HAP-1 (cell line): Measurements from ENCODE around the gene ATP2C2.
"Not testable (repeated sequence)": the region's sequence is repeated elsewhere in the genome, so short reads cannot be mapped to it uniquely, and the experiment has no call there.

Experiments used
- DNase-seq, 2 experiments: peaks; one replicate each; pipeline ENCODE4 v3.0.0-alpha.2; 2016 to 2020; ENCODE audit warnings: low spot score in 2 of 2
- H3K27me3 ChIP-seq: fragments of 250-450 bp; sonication (Bioruptor Pico); 2 replicates; pipeline ENCODE4 v1.5.1; 2020; ENCODE audit warnings: low read depth, mild to moderate bottlenecking, moderate library complexity
- H3K36me3 ChIP-seq: fragments of 250-450 bp; sonication (Bioruptor Pico); replicated peaks from 2 replicates; pipeline ENCODE4 v1.5.1; 2020; ENCODE audit warnings: mild to moderate bottlenecking
- H3K4me1 ChIP-seq: fragments of 250-450 bp; sonication (Bioruptor Pico); 2 replicates; pipeline ENCODE4 v1.5.1; 2020; ENCODE audit warnings: mild to moderate bottlenecking
- H3K4me3 ChIP-seq: fragments of 250-450 bp; sonication (Bioruptor Pico); 2 replicates; pipeline ENCODE4 v1.5.1; 2020; ENCODE audit warnings: mild to moderate bottlenecking, moderate library complexity
- H3K9me3 ChIP-seq: fragments of 250-450 bp; sonication (Bioruptor Pico); 2 replicates; pipeline ENCODE4 v1.5.1; 2020; ENCODE audit warnings: mild to moderate bottlenecking, moderate library complexity
- in situ Hi-C: fragments of 300-500 bp; cut with MboI; formaldehyde crosslinking; loops from 3 replicates; pipeline ENCODE4 v1.14.3; 2020; ENCODE audit warnings: low sequenced_read_pairs, inconsistent platforms, mixed read lengths

The ATP2C2 gene

GRCh38 chr16:84442416-84443145 is 74.2 kb downstream of the ATP2C2 start:
- DNase-seq: no peak
- Histone ChIP-seq H3K4me1 (peaks cover 4% of the 10 kb centered on the region; the same call in 1 of the 2 replicates), H3K36me3 (no peaks in the 10 kb centered on the region), H3K9me3 (no peaks in the 10 kb centered on the region), H3K4me3 (no peak overlapping the region), H3K27me3 (peaks cover 26% of the 10 kb centered on the region)
- in situ Hi-C loops: no loop called here

GRCh38 chr16:84443166-84443802 is 74.9 kb downstream of the ATP2C2 start:
- DNase-seq: no peak
- Histone ChIP-seq H3K9me3 (no peaks in the 10 kb centered on the region), H3K27me3 (peaks cover 26% of the 10 kb centered on the region), H3K36me3 (no peaks in the 10 kb centered on the region), H3K4me3 (no peak overlapping the region), H3K4me1 (peaks cover 4% of the 10 kb centered on the region; the same call in 1 of the 2 replicates)
- in situ Hi-C loops: no loop called here

GRCh38 chr16:84444476-84444875 is 76.1 kb downstream of the ATP2C2 start:
- Histone ChIP-seq H3K36me3 (no peaks in the 10 kb centered on the region), H3K4me3 (no peak overlapping the region), H3K9me3 (no peaks in the 10 kb centered on the region), H3K4me1 (peaks cover 4% of the 10 kb centered on the region; the same call in 1 of the 2 replicates), H3K27me3 (peaks cover 26% of the 10 kb centered on the region)
- in situ Hi-C loops: no loop called here
- no peak for DNase-seq

GRCh38 chr16:84446084-84446483 is 77.7 kb downstream of the ATP2C2 start:
- no peaks in the 10 kb centered on the region for H3K9me3 ChIP-seq
- peaks cover 4% of the 10 kb centered on the region; the same call in 1 of the 2 replicates for H3K4me1 ChIP-seq
- no peak for DNase-seq
- H3K4me3 ChIP-seq: no peak overlapping the region
- no peaks in the 10 kb centered on the region for H3K36me3 ChIP-seq
- in situ Hi-C loops: no loop called here
- H3K27me3 ChIP-seq: peaks cover 26% of the 10 kb centered on the region

- no peaks in the 10 kb centered on the region for H3K36me3 ChIP-seq
- DNase-seq: no peak
- in situ Hi-C loops: no loop called here
- H3K9me3 ChIP-seq: no peaks in the 10 kb centered on the region
- peaks cover 4% of the 10 kb centered on the region; the same call in 1 of the 2 replicates for H3K4me1 ChIP-seq
- H3K27me3 ChIP-seq: peaks cover 26% of the 10 kb centered on the region
- no peak overlapping the region for H3K4me3 ChIP-seq
Observed at GRCh38 chr16:84446596-84447392, 78.5 kb downstream of the ATP2C2 start.

GRCh38 chr16:84448444-84448843 is 80.1 kb downstream of the ATP2C2 start:
- Histone ChIP-seq H3K27me3 (peaks cover 22% of the 10 kb centered on the region), H3K9me3 (no peaks in the 10 kb centered on the region), H3K4me1 (peaks cover 4% of the 10 kb centered on the region; the same call in 1 of the 2 replicates), H3K4me3 (no peak overlapping the region), H3K36me3 (no peaks in the 10 kb centered on the region)
- in situ Hi-C loops: no loop called here
- no peak for DNase-seq

GRCh38 chr16:84449156-84450140 is 81.1 kb downstream of the ATP2C2 start:
- Histone ChIP-seq H3K9me3 (no peaks in the 10 kb centered on the region), H3K27me3 (peaks cover 16% of the 10 kb centered on the region), H3K36me3 (no peaks in the 10 kb centered on the region), H3K4me3 (no peak overlapping the region), H3K4me1 (peaks cover 4% of the 10 kb centered on the region; the same call in 1 of the 2 replicates)
- in situ Hi-C loops: no loop called here
- no peak for DNase-seq

- peaks cover 12% of the 10 kb centered on the region for H3K27me3 ChIP-seq
- peaks cover 4% of the 10 kb centered on the region; the same call in 1 of the 2 replicates for H3K4me1 ChIP-seq
- no peaks in the 10 kb centered on the region for H3K9me3 ChIP-seq
- DNase-seq: no peak
- no peak overlapping the region for H3K4me3 ChIP-seq
- H3K36me3 ChIP-seq: no peaks in the 10 kb centered on the region
- in situ Hi-C loops: no loop called here
Observed at GRCh38 chr16:84450176-84450865, 82.0 kb downstream of the ATP2C2 start.

GRCh38 chr16:84451010-84451676 is 82.8 kb downstream of the ATP2C2 start:
- H3K36me3 ChIP-seq, in situ Hi-C loops, H3K27me3 ChIP-seq, H3K4me1 ChIP-seq, DNase-seq, H3K4me3 ChIP-seq, H3K9me3 ChIP-seq: not testable (repeated sequence)

- Histone ChIP-seq H3K4me3 (no peak overlapping the region), H3K9me3 (no peaks in the 10 kb centered on the region), H3K4me1 (no peaks in the 10 kb centered on the region), H3K27me3 (0 out of 2 replicates have a peak, but pooled peaks cover 1% of the 10 kb centered on the region), H3K36me3 (no peaks in the 10 kb centered on the region)
- in situ Hi-C loops: no loop called here
- no peak for DNase-seq
Observed at GRCh38 chr16:84451781-84452180, 83.4 kb downstream of the ATP2C2 start.

- Histone ChIP-seq H3K4me3 (no peak overlapping the region), H3K4me1 (no peaks in the 10 kb centered on the region), H3K27me3 (no peaks in the 10 kb centered on the region), H3K9me3 (no peaks in the 10 kb centered on the region), H3K36me3 (no peaks in the 10 kb centered on the region)
- DNase-seq: no peak
- in situ Hi-C loops: no loop called here
Observed at GRCh38 chr16:84453061-84453752, 84.9 kb downstream of the ATP2C2 start.

- Histone ChIP-seq H3K27me3 (no peaks in the 10 kb centered on the region), H3K4me3 (no peak overlapping the region), H3K36me3 (no peaks in the 10 kb centered on the region), H3K4me1 (no peaks in the 10 kb centered on the region), H3K9me3 (no peaks in the 10 kb centered on the region)
- no peak for DNase-seq
- in situ Hi-C loops: no loop called here
Observed at GRCh38 chr16:84454611-84455010, 86.3 kb downstream of the ATP2C2 start.
